Glutamatergic neuron (in vitro differentiated cells): Measurements from ENCODE around the gene ZNF202. TPM values are rescaled to one million over a fixed set of nuclear protein-coding genes. Genes with fewer than 3 reads are reported as not detected.

Experiments used
- DNase-seq: peaks from one replicate; pipeline ENCODE4 v3.0.0; 2022
- H3K27ac Mint-ChIP-seq: one replicate; pipeline ENCODE4 v1.8.0; 2020; ENCODE audit warnings: mild to moderate bottlenecking, mixed read lengths, inconsistent platforms; ENCODE audit not compliant: unreplicated experiment
- H3K27me3 Mint-ChIP-seq: one replicate; pipeline ENCODE4 v1.8.0; 2020; ENCODE audit warnings: mild to moderate bottlenecking, moderate library complexity, mixed read lengths, inconsistent platforms; ENCODE audit not compliant: unreplicated experiment
- H3K36me3 Mint-ChIP-seq: one replicate; pipeline ENCODE4 v1.8.0; 2020; ENCODE audit warnings: mild to moderate bottlenecking, mixed read lengths, inconsistent platforms; ENCODE audit not compliant: unreplicated experiment
- H3K4me1 Mint-ChIP-seq: one replicate; pipeline ENCODE4 v1.8.0; 2020; ENCODE audit warnings: mild to moderate bottlenecking, low read depth, mixed read lengths, inconsistent platforms; ENCODE audit not compliant: unreplicated experiment
- H3K4me3 Mint-ChIP-seq: one replicate; pipeline ENCODE4 v1.8.0; 2020; ENCODE audit warnings: mild to moderate bottlenecking, mixed read lengths, inconsistent platforms; ENCODE audit not compliant: unreplicated experiment
- H3K9me3 Mint-ChIP-seq: one replicate; pipeline ENCODE4 v1.8.0; 2020; ENCODE audit warnings: mild to moderate bottlenecking, moderate library complexity, mixed read lengths, inconsistent platforms; ENCODE audit not compliant: unreplicated experiment
- total RNA-seq: library from RNA; stranded (reverse); fragmentation: NEBNext Ultra II Directional; extraction: Animal tissue kit (Norgen Biotek cat#: 25700); gene quantifications from one replicate; pipeline ENCODE4 v1.2.1, GENCODE V29; 2021; ENCODE audit not compliant: unreplicated experiment
- TF ChIP-seq, protein P1 (sequence below): fragments of 200-600 bp; sonication (generic); IDR thresholded peaks from one replicate; pipeline ENCODE4 v1.5.0; 2021; ENCODE audit not compliant: partially characterized antibody, unreplicated experiment

ZNF202 gene
- total RNA-seq, 1 donor from 2014 or later, result 18.2 TPM

DNA sequence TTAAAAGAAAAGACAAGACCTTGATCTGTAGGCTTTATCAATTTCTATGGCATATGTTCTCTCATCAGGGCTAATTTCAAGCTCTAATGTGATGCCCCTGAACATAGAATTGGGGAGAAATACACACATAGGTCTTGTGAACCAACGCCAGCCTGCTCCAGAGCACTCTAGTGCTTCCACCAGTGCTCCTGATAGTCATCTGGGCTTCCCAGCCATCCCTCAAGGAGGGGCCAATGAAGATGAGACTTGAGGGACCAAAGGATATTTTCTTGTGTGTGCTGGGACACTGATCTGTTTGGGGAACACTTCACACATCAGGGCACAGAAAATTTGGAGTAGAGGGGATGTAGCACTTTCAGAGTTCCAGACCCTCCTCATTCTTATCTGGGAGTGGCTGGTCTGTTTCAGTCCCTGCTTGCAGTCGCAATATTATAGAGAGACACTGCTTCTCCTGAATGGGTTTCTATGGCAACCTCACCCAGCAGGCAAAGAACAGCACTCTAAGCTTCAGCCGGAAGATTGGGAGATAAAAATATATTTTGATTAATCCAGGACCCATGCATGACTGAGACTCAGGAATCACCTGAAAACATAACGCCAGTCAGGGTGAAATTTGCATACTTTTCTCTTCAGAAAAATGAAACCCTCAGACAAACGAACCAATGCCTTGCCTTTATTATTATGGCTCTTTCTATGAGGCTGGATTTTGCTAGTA lies 58.6 kb downstream of the ZNF202 start:
- H3K27me3 Mint-ChIP-seq, result no peaks in the 10 kb centered on the region
- DNase-seq, result no peak
- H3K27ac Mint-ChIP-seq, result no peak overlapping the region
- peaks cover 14% of the 10 kb centered on the region for H3K4me1 Mint-ChIP-seq
- H3K36me3 Mint-ChIP-seq, result no peaks in the 10 kb centered on the region
- TF ChIP-seq, protein P1, sequence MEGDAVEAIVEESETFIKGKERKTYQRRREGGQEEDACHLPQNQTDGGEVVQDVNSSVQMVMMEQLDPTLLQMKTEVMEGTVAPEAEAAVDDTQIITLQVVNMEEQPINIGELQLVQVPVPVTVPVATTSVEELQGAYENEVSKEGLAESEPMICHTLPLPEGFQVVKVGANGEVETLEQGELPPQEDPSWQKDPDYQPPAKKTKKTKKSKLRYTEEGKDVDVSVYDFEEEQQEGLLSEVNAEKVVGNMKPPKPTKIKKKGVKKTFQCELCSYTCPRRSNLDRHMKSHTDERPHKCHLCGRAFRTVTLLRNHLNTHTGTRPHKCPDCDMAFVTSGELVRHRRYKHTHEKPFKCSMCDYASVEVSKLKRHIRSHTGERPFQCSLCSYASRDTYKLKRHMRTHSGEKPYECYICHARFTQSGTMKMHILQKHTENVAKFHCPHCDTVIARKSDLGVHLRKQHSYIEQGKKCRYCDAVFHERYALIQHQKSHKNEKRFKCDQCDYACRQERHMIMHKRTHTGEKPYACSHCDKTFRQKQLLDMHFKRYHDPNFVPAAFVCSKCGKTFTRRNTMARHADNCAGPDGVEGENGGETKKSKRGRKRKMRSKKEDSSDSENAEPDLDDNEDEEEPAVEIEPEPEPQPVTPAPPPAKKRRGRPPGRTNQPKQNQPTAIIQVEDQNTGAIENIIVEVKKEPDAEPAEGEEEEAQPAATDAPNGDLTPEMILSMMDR, result no peak
- no peak overlapping the region for H3K4me3 Mint-ChIP-seq
- H3K9me3 Mint-ChIP-seq, result no peaks in the 10 kb centered on the region

DNA sequence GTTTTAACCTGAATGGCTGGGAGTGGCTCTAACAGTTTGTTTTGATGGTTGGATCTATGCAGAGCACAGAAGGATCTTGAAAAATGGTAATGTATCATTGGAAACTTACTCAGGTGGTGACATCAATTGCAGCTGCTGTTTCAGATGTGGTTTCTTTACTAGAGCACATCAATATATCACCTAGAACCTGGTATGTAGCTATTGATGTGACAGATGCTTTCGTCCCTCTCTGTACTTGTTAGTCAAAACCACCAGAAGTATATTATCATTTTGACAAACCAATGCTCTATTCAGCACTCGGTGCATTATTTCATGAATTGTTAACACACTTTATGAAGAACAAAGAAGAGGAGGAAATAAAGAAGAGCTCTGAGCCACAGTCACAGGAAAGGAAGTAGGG lies 60.4 kb downstream of the ZNF202 start:
- Mint-ChIP-seq H3K4me1 (peaks cover 14% of the 10 kb centered on the region), H3K4me3 (no peak overlapping the region), H3K27ac (no peak overlapping the region), H3K27me3 (no peaks in the 10 kb centered on the region), H3K9me3 (no peaks in the 10 kb centered on the region), H3K36me3 (no peaks in the 10 kb centered on the region)
- TF ChIP-seq, protein P1, result no peak
- no peak for DNase-seq

DNA sequence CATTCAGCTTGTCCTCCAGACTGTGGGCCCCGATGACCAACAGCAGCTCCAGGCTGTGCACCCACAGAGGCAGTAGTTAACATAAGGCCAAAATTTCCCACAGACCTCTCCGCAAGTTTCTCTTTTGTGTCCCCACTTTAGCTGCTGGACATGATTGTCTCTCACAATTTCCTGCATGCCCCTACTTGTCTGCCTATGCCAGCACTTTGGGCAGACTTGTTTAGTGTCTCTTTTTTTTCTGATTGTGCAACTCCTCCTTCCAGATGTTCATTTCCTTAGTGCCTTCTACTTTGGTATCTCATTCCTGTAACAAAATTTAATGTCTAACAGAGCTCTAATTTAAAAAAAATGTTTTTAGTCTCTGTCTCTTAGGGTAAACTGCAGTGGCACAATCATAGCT lies 63.2 kb downstream of the ZNF202 start:
- Mint-ChIP-seq H3K4me1 (peaks cover 6% of the 10 kb centered on the region), H3K9me3 (no peaks in the 10 kb centered on the region), H3K27me3 (no peaks in the 10 kb centered on the region), H3K36me3 (no peaks in the 10 kb centered on the region), H3K27ac (no peak overlapping the region), H3K4me3 (no peak overlapping the region)
- no peak for DNase-seq
- TF ChIP-seq, protein P1, result no peak

DNA sequence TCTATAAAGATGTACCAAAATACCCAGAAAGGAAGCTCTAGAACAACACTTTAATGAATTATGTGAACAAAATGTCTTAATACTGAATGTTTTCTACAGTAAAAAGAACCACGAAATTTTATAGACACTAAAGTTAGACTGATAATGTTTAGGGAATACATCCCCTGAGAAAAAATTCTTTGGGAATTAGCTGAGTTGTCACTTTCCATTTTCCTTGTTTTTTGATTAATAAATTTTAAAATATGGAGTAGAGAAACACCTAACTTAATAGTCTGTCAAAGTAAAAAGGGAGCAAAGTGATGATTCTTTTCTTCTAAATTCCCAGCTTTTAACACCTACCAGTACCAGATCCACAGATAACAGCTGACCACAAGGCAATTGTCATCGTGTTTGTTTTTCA lies 64.0 kb downstream of the ZNF202 start:
- Mint-ChIP-seq H3K27me3 (no peaks in the 10 kb centered on the region), H3K27ac (no peak overlapping the region), H3K4me1 (peaks cover 1% of the 10 kb centered on the region), H3K9me3 (no peaks in the 10 kb centered on the region), H3K4me3 (no peak overlapping the region), H3K36me3 (no peaks in the 10 kb centered on the region)
- no peak for DNase-seq
- TF ChIP-seq, protein P1, result no peak

DNA sequence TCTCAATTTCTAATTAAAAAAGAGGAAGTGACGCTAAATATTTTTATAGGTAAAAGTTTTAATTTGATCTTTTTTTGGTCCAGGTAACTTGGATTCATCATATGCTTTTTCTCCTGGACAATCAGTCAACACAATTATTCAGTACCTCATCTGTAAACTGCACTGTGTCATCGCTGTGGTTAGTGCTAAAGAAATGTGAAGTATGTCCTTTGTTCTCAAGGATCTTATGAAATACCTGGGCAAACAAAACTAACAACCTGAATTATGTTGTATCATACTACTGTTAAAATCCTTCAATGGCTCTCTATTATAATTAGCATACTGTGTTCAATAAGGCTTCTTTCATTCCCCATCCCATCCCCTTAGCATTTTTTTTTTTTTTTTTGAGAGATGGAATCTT lies 67.2 kb downstream of the ZNF202 start:
- H3K36me3 Mint-ChIP-seq, result no peaks in the 10 kb centered on the region
- H3K4me3 Mint-ChIP-seq, result no peak overlapping the region
- DNase-seq, result no peak
- TF ChIP-seq, protein P1, result no peak
- H3K4me1 Mint-ChIP-seq, result peaks cover 9% of the 10 kb centered on the region
- H3K27me3 Mint-ChIP-seq, result no peaks in the 10 kb centered on the region
- no peaks in the 10 kb centered on the region for H3K9me3 Mint-ChIP-seq
- no peak overlapping the region for H3K27ac Mint-ChIP-seq
